SK-N-MC (cell line): ENCODE measurements around the gene ADAMTS7.
"Not testable (repeated sequence)": the region's sequence is repeated elsewhere in the genome, so short reads cannot be mapped to it uniquely, and the experiment has no call there.

Experiments used
- EZH2 ChIP-seq: fragments of 200-600 bp; sonication (generic); IDR thresholded peaks from one replicate; pipeline ENCODE4 v1.6.1; 2017; ENCODE audit warnings: antibody characterized with exemption
- POLR2AphosphoS5 ChIP-seq: IDR thresholded peaks from 2 replicates; pipeline ENCODE4 v1.6.1; 2012; ENCODE audit warnings: mild to moderate bottlenecking, low read depth, low read length, borderline replicate concordance

GRCh38 chr15:78759361-78759998 is 51.8 kb downstream of the ADAMTS7 start:
- not testable (repeated sequence) for TF ChIP-seq EZH2, POLR2AphosphoS5
